GM19099 (cell line): ENCODE results near the gene PPP2R2D.

Source experiments
- POLR2A ChIP-seq: IDR thresholded peaks from 3 replicates; pipeline ENCODE4 v1.6.1; 2011; ENCODE audit warnings: low read depth; ENCODE audit not compliant: insufficient read length; ENCODE audit errors: extremely low read depth

Gene PPP2R2D

DNA sequence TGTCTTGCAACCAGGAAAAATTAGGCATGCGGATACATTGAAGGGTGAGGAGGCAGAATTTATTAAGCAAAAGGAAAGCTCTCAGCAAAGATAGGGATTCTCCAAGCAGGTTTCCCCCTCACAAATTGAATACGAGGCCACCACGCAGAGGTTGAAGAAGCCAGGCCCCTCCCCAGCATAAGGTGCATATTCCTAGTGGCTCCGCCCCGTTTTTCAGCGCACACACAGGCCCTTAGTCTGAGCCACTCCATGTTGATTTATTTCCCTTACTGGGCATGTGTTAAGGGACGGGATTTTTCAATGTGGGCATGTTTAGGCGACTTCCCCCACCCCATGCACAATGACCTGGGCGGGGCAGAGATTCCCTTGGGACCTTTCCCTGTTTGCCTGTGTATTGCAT is 24.9 kb downstream of the PPP2R2D start:
- TF ChIP-seq POLR2A, result no peak

DNA sequence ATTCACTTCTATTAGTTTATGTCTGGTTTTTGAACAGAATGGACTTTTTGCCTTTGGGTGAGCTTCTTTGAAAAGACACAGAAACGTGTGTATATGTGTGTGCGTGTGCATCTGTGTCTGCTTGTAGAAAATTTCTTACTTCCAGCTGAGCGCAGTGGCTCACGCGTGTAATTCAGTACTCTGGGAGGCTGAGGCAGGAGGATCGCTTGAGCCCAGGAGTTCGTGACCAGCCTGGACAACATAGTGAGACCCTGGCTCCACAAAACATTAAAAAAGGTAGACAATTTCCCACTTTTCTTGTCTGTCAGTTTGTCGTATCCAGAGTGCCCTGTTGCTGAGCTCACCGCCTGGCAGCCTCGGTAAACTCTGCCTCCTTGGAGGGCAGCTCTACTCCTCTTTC is 25.4 kb downstream of the PPP2R2D start:
- TF ChIP-seq POLR2A, result no peak

DNA sequence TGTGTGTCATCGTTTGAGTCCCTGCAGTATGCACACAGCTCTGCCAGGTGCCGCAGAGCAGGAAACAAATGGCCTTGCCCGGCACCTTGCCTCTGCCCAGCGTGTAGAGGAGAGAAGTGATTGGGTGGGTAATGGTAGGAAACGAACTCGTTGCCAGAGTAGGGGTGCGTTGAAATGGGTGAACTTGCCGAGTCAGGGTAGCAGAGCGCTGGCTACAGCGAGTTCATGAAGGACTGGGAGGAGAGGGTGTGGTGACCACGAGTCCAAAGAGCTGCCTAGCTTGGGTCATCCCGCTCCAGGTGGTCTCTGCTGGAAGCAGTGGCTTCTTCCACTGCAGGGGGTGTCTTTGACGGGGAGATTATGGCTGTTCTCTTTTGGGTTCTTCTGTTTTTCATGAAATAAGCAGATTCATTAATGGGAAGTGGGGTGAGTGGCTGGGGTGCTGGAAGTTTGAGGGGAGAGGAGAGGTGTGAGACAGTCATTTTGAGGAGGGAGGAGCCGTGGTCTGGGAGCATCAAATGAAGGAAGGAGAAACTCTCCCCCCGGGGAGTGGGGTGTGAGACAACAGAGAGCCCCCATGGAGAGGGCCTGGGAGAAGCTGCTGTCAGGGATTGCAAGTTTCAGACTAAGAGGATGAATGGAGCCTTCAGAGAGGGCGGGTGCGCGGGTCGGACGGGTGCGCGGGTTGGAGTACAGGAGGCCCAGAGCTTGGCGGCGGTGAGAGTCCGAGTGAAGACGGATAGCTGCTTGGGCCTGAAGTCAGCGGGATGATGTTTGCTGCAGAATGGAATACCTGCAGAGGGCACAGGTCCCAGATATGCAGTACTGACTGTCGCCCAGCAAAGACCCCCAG is 26.2 kb downstream of the PPP2R2D start:
- no peak for TF ChIP-seq POLR2A

GRCh38 chr10:131928248-131929095 is 27.7 kb downstream of the PPP2R2D start:
- TF ChIP-seq POLR2A, result no peak

GRCh38 chr10:131929122-131929845 is 28.5 kb downstream of the PPP2R2D start:
- TF ChIP-seq POLR2A, result no peak

- TF ChIP-seq POLR2A, result no peak
Measured at GRCh38 chr10:131930150-131930549, 29.3 kb downstream of the PPP2R2D start.

DNA sequence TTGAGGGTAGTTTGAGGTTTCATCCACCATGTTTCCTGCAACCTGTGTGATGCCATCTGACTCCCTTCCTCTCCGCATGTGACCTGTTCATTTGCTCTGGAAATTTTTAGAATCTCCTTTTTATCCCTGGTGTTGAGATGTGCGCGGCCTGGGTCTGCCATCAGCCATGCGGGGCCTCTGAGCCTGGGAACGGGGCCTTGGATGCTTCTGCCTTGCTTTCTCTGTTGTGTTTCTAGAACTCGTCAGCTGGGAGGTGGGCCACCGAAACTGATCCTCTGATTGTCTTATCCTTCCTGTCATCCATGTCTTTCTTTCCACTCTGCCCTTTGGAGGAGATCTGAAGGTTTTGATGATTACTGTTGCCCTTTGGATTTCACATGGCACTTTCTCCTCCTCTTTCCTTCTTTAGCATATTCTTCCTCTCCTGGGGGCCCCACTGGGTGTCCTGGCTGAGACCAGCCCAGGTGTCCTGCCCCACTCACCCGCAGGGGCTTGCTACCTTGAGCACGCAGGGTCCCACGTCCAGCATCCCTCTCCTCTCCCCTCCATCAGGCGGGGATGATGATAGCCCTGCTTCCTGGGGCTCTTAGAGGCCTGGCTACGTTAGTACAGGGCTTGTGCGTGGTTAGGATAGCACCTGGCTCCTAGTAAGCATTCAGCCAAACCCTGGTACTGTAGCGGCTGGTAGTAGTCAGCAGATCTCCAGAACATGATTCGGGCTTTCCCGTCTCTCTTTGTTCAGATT is 29.9 kb downstream of the PPP2R2D start:
- TF ChIP-seq POLR2A, result no peak

- TF ChIP-seq POLR2A, result no peak
Measured at GRCh38 chr10:131931981-131932380, 31.2 kb downstream of the PPP2R2D start.

- TF ChIP-seq POLR2A, result no peak
Measured at GRCh38 chr10:131933016-131933695, 32.3 kb downstream of the PPP2R2D start.

DNA sequence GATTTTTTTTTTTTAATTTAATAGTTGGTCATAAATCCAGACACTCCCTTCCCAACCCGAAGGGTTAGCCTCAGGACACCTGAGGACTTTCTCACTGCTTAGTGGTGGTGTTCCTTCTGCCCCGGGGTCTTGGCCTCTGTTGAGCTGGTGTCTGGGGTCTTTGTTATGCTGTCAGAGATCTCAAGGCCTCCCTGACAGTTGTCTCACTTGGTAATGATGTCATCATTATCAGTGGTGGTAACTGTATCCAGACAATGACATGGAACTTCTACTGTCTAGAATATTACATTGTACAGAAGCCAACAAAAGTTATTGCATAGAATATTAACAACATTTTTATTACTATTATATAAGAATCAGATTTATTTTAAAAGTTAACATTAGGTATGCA is 32.9 kb downstream of the PPP2R2D start:
- TF ChIP-seq POLR2A, result no peak

GRCh38 chr10:131934769-131935168 is 34.0 kb downstream of the PPP2R2D start:
- TF ChIP-seq POLR2A, result no peak

GRCh38 chr10:131935260-131935659 is 34.5 kb downstream of the PPP2R2D start:
- TF ChIP-seq POLR2A, result no peak

DNA sequence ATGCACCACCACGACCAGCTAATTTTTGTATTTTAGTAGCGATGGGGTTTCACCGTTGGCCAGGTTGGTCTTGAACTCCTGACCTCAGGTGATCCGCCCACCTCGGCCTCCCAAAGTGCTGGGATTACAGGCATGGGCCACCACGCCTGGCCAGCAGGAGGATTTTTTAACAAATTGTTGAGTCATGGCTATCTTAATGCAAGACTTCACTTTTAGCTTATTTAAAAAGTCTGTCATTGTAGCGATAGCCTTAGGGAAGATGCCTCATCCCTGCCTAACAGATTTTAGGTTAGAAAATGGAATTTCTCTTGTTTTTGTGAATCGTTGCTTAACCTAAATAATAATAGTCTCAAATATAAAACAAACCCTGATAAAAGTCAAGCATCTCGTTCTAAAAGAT is 35.5 kb downstream of the PPP2R2D start:
- no peak for TF ChIP-seq POLR2A

- no peak for TF ChIP-seq POLR2A
Measured at GRCh38 chr10:131936736-131937135, 35.9 kb downstream of the PPP2R2D start.
